GM19395 (cell line): ENCODE measurements around the gene DCAF4.
"Not testable (repeated sequence)": the region's sequence is repeated elsewhere in the genome, so short reads cannot be mapped to it uniquely, and the experiment has no call there.

Experiments used
- ATAC-seq: cut with Tn5 transposase; IDR thresholded peaks from one replicate; pipeline ENCODE4 v1.9.1; 2021; ENCODE audit warnings: mild to moderate bottlenecking, moderate library complexity; ENCODE audit not compliant: unreplicated experiment

DCAF4 gene

DNA sequence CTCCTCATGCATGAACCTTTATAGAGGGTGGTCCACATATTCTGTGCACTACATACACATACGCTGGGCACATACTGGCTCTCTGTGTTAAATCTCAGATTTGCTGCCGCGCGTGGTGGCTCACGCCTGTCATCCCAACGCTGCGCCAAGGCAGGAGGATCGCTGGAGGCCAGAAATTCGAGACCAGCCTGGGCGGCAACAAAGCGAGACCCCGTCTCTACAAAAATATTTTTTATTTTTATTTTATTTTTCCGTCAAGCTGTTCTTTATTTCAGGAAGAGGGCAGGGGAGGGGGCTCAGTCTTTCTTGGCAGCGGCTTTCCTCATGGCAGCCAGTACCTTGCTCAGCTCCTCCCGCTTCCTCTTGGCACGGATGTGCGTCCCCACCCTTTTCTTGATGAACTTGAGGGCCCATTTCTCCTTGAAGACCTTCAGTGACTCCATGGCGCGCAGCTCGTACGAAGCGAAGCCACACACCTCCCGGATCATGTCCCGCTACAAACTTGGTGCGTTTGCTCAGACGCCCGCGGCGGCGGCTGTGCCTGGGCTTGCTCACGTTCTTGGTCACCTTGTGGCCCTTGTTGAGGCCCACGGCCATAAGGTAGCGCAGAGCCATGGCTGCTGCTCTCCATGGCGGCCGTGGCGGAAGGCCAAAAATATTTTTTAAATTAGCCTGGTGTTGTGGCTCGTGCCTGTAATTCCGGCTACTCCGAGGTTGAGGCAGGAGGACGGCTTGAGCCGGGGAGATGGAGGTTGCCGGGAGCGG lies 3.2 kb downstream of the DCAF4 start:
- no peak for ATAC-seq

GRCh38 chr14:72932893-72933292 lies 6.6 kb downstream of the DCAF4 start:
- no peak for ATAC-seq

GRCh38 chr14:72939630-72940029 lies 13.4 kb downstream of the DCAF4 start:
- ATAC-seq = no peak

DNA sequence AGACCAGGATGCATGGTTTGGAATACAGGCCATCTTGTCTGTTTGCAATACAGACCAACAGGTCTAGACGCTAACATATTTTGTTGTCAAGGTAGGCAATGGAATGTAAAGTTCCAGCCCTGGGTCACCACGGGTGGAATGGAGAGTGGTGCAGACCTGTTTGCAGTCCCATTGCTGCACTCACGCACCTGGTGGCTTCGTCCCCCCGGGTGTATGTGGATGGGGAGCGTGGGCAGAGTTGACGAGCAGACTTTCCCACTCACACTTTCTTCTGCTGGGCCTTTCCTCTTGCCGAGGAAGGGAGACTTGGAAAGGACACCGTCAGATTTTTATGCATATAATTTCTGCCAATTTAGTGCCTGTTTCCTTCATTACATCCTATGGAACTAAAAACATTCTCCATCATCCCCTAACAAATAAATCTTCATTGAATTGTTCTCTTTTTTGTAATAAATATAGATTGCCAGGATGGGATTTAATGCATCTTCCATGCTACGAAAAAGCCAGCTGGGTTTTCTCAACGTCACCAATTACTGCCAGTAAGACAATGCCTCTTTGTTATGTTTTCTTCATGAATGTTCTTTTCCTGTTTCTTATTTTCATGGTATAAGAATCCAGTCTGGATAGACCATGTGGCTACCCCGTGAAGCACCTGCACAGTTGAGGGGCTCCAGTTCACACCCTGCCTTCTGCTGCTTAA lies 15.2 kb downstream of the DCAF4 start:
- no peak for ATAC-seq

- ATAC-seq = no peak
Observed at GRCh38 chr14:72942934-72943333, 16.7 kb downstream of the DCAF4 start.

- ATAC-seq = no peak
Observed at GRCh38 chr14:72943876-72944430, 17.7 kb downstream of the DCAF4 start.

GRCh38 chr14:72945356-72946027 lies 19.2 kb downstream of the DCAF4 start:
- ATAC-seq = no peak

DNA sequence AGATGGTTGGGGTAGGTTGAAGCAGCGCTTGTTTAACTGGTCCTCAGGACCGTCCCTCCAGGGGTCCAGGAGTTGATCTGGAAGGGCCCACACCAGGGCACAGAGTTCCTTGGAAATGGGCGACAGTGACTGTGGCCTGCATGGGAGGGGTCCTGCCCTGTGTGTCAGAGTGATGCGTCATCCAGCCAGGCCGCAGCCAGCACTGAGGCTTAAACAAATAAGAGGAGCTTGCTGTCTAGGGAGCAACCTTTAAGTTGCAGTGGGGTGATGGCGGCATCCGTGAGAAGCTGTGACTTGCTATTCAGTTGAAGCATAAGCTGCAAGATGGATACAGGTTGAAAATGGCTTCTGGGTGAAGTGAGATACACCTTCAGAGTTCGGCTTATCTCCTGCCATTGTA lies 20.2 kb downstream of the DCAF4 start:
- no peak for ATAC-seq

DNA sequence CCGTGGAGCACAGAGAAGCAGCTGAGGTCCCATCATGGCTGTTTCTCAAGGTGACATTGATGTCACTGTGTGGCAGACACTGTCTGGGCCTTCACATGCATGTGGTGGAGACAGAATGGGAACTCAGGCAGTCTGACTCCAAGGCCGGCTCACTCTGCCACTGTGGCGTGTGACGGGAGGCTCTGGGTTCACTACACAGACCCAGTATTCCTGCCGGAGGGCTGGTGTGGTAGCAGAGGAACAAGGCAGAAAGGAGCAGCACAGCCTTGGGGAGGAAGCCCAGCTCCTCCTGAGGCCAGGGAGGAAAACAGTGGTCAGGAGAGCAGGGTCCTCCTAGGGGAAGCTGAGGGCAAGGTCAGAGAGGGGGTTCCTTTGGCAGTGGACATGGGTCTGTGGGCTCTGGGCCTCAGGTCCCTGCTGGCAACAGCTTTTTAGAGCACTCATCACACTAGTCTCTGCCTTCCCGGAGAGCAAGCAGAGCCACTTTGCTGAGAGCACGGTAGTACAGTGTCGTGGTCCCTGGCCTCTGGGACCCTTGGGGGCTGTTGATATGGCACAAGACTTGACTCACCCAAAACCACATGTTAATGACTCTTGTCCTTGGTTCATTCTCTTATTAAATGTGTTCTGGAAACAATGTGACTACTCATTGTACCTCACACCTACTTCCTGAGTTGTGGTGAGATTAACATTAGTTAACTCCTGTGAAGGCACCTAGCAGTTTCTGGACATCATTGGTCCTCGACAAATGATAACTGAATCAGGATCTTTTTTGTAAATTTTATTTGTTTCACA lies 21.3 kb downstream of the DCAF4 start:
- ATAC-seq = no peak

DNA sequence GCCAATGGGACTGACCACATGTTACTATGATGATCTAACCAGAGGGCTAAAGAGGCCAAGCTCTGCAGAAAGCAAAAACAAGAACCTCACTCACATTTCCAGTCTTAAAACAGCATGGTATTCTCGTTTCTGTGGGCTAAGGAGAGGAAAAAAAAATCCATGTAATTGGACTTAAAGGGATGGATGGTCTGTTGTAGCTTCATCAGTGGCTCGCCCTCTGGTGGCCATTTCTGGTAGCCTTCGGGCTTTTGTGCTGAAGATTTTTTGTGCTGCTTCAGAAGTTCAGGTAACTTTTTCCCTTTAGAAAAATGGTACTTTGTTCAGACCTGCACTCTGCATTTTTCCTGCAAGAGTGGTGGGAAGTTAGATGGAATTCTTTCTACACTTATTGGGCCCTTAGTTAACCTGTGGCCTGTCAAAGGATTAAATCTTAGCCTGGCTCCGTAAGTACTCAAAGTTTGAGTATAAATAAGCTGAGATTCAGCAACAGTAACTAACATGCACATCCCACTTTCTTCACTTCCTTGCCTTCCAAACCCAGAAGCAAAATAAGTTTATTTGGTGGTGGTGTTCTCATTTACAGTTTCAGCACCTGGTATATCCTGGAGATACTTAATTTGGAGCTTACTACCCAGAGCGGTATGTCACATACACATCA lies 22.3 kb downstream of the DCAF4 start:
- no peak for ATAC-seq

DNA sequence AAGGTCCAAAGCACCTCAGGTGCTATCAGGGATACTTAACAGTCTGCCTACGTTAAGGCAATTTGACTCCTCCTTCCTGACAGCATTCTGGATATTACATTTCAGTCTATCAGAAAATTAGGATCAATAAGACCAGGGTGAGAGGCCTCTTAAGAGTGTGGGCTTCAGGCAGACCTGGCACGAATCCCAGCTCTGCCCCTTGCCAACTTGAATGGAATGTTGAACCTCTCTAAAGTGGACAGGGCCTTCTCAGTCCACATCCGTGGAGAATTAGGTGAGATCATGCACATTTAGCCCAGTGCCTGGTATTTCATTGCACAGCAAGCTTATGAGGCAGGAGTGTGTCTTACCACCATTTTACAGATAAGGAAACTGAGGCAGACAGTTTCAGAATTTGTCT lies 25.9 kb downstream of the DCAF4 start:
- ATAC-seq = no peak

DNA sequence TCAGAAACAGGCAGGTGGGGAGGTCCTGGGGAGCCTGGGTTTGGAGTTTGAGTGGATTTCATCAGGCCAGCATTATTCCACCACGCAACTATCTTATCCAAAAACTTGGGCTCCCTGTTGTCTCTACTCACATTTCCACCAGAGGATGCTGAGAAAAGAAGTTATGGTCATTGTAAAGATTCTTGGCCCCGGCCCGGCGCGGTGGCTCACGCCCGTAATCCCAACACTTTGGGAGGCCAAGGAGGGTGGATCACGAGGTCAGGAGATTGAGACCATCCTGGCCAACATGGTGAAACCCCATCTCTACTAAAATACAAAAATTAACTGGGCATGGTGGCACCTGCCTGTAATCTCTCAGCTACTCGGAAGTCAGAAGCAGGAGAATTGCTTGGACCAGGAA lies 30.5 kb downstream of the DCAF4 start:
- ATAC-seq = not testable (repeated sequence)

- no peak for ATAC-seq
Observed at GRCh38 chr14:72957213-72957612, 30.9 kb downstream of the DCAF4 start.

DNA sequence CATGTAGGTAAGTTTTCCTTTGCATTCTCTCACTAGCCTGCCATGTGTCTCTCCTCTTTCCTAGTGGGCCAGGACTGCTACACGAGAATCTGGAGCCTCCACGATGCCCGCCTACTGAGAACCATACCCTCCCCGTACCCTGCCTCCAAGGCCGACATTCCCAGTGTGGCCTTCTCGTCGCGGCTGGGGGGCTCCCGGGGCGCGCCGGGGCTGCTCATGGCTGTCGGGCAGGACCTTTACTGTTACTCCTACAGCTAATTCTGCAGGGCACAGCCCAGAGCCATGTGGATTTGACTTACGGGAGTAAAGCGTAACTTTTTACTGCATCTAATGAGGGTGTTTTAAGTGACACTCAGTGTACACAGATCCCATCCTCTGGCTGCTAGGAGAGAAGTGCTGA lies 32.3 kb downstream of the DCAF4 start:
- ATAC-seq = no peak

DNA sequence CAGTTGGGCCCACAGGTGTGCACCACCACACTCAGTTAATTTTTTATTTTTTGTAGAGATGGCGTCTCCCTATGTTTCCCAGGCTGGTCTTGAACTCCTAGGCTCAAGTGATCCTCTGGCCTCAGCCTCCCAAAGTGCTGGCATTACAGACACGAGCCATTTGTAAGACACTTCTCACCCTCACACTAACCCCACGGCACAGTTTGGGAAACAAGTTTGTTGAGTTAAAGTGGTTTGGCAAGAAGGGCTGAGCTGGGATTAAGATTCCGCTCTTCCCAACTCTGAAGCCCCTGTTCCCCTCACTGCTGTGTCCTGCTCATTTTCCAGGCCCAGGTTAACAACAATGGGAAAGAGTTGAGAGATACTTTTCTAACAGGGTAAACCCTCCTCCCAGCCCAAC lies 34.8 kb downstream of the DCAF4 start:
- ATAC-seq = not testable (repeated sequence)

GRCh38 chr14:72961579-72962335 lies 35.5 kb downstream of the DCAF4 start:
- ATAC-seq = no peak

- ATAC-seq = not testable (repeated sequence)
Observed at GRCh38 chr14:72962336-72962754, 36.1 kb downstream of the DCAF4 start.

- no peak for ATAC-seq
Observed at GRCh38 chr14:72962829-72963312, 36.6 kb downstream of the DCAF4 start.

DNA sequence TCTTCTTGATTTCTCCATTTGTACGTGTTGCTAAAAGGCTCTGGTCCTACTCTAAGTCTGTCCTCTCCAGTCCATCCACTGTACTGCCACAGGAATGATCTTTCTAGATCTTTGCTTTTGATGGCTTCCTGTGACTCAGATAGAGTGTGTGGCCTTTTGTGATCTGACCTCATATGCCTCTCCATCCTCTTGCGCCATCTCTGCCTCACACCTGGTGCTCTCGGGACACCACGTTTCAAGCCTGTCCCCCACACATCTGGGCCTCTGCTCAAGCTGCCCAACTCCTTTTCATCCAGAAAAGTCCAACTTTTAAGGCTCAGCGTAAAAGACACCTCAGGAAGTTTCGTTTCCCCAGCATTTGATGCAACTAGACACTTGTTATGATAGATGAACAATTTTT lies 39.0 kb downstream of the DCAF4 start:
- no peak for ATAC-seq
